Spleen (tissue), 7 donors: ENCODE data around the gene NEDD4.

Experiments used
- POLR2A ChIP-seq, 3 donors: fragments of 450-650 bp; IDR thresholded peaks; one replicate each; pipeline ENCODE4 v1.5.1; 2017; ENCODE audit warnings: antibody characterized with exemption in 3 of 3, mild to moderate bottlenecking in 1 of 3
- TF ChIP-seq, protein P1 (sequence below), 11 experiments: fragments of 200-600 bp in 7 of 11; fragments of 450-650 bp in 4 of 11; sonication (generic) in 4 of 11; IDR thresholded peaks in 8 of 11; conservative IDR thresholded peaks in 3 of 11; 1 replicate in 7 of 11; 2 replicates in 4 of 11; pipeline versions ENCODE4 v1.4.0 to v1.8.0; 2016 to 2021; ENCODE audit warnings: antibody characterized with exemption in 11 of 11, inconsistent platforms in 4 of 11, mild to moderate bottlenecking in 1 of 11
- donor health status: DM: no; HTN: no; CAD: no; lungs with moderate emphysema.
- donor health status: DM: no; HTN: no; CAD: no.
- donor health status: DM: no; HTN: no; CAD: no.

- TF ChIP-seq, protein P1, sequence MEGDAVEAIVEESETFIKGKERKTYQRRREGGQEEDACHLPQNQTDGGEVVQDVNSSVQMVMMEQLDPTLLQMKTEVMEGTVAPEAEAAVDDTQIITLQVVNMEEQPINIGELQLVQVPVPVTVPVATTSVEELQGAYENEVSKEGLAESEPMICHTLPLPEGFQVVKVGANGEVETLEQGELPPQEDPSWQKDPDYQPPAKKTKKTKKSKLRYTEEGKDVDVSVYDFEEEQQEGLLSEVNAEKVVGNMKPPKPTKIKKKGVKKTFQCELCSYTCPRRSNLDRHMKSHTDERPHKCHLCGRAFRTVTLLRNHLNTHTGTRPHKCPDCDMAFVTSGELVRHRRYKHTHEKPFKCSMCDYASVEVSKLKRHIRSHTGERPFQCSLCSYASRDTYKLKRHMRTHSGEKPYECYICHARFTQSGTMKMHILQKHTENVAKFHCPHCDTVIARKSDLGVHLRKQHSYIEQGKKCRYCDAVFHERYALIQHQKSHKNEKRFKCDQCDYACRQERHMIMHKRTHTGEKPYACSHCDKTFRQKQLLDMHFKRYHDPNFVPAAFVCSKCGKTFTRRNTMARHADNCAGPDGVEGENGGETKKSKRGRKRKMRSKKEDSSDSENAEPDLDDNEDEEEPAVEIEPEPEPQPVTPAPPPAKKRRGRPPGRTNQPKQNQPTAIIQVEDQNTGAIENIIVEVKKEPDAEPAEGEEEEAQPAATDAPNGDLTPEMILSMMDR (IDR thresholded peaks at IDR 0.05 in 8 of 11, conservative IDR thresholded peaks at IDR 0.05 in 3 of 11) = no peak
- no peak for TF ChIP-seq POLR2A (IDR thresholded peaks at IDR 0.05)
Observed at GRCh38 chr15:55780292-55780691, 213.1 kb downstream of the NEDD4 start.
